ENCODE measurements around the gene NAIF1. TPM values are rescaled to one million over a fixed set of nuclear protein-coding genes. Genes with fewer than 3 reads are reported as not detected.
A peak's percentile ranks its signal among the peaks of the same experiment; 100 is the strongest.

Gene NAIF1
- total and polyA plus RNA-seq, 2 experiments from 2014 or later = 4.9 to 5.5 TPM

DNA sequence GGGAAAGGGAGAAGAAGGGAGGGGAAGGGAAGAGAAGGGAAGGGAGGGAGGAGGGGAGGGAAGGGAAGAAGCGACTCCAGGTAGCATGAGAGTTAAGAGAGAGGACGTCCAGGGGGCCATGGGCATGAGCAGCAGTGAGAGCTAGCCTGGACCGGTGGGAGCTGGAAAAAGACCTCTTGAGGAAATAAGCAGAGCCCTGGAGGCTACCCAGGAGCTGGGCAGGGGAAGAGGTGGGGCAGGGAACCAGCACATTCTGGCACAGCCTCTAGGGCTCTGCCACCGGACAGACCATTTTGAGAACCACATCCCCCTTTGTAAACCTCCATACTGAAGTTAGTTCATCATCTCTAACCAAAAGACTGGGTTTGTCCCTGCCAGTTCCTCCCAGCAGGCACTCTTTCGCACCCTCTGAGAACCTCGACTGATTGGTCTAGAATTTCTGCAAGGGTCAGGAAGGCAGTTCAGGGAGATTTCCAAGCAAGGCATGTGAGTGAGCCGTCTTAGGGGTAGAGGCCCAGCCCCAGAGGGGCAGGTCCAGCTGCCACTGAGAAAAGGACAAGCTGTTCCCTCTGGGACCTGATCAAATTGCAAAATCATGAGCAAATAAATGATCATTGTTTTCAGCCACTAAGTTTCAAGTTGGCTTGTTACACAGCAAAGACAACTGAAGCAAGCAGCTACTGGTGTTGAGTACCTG lies 11.6 kb downstream of the NAIF1 start:
- no peaks in the 10 kb centered on the region for H3K36me3 Mint-ChIP-seq (ENCODE audit: low read depth)
- Histone ChIP-seq H2AFZ (peak overlapping the region; percentile 91), H3K27me3 (ENCODE audit: insufficient read depth) (no peaks in the 10 kb centered on the region), H3K36me3 (ENCODE audit: insufficient read depth) (no peaks in the 10 kb centered on the region), H3F3A (replicated peaks; ENCODE audit: low read depth) (peaks cover 5% of the 10 kb centered on the region), H4K20me1 (replicated peaks; ENCODE audit: insufficient read depth) (no peaks in the 10 kb centered on the region), H3K27ac (ENCODE audit: low read depth) (no peak overlapping the region), H3K4me2 (peak overlapping the region; percentile 65), H3K79me2 (replicated peaks; ENCODE audit: insufficient read depth) (no peaks in the 10 kb centered on the region), H3K9me2 (ENCODE audit: insufficient read depth) (no peaks in the 10 kb centered on the region), H3K4me3 (no peak overlapping the region), H3K4me1 (ENCODE audit: insufficient read depth) (peaks cover 18% of the 10 kb centered on the region)
- ATAC-seq = peak; percentile 37
- H3K9me3 Mint-ChIP-seq = no peaks in the 10 kb centered on the region
- H3K4me3 Mint-ChIP-seq = no peak overlapping the region
- H3K27me3 Mint-ChIP-seq (ENCODE audit: insufficient read depth, low read depth, poor library complexity) = peaks cover 13% of the 10 kb centered on the region
- TF ChIP-seq EZH2 (IDR thresholded peaks at IDR 0.05; ENCODE audit: low read depth, unreplicated experiment) = no peak
- no peak for TF ChIP-seq ZNF114 (CRISPR knock-in tag; IDR thresholded peaks at IDR 0.05)
- TF ChIP-seq NANOG (IDR thresholded peaks at IDR 0.05; ENCODE audit: borderline replicate concordance) = no peak
- TF ChIP-seq STAT1 (IDR thresholded peaks at IDR 0.05; ENCODE audit: unreplicated experiment) = no peak
- no peak overlapping the region for H3K27ac Mint-ChIP-seq
- peak; percentile 46 for DNase-seq (ENCODE audit: low spot score)
- H3K4me1 Mint-ChIP-seq = peaks cover 30% of the 10 kb centered on the region

DNA sequence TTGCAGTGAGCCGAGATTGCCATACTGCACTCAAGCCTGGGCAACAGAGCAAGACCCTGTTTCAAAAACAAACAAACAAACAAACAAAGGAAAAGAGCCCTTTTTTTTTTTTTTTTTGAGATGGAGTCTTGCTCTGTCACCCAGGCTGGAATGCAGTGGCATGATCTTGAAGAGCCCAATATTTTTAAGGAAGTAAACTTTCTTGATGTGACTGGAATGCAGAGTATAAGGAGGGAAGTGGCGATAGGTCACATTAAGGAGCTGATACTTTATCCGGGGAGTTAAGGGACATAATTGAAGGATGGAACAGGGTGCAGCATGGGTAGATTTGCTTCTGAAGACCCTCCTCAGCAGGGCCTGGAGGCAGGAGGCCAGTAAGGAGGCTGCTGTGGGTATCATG lies 13.0 kb downstream of the NAIF1 start:
- no peaks in the 10 kb centered on the region for H3K36me3 Mint-ChIP-seq (ENCODE audit: low read depth)
- no peak overlapping the region for H2AFZ ChIP-seq
- H3K9me3 Mint-ChIP-seq = no peaks in the 10 kb centered on the region; the same call in 2 of the 3 replicates
- H3K4me2 ChIP-seq = no peak overlapping the region
- H3K79me2 ChIP-seq (replicated peaks; ENCODE audit: insufficient read depth) = no peaks in the 10 kb centered on the region
- H3K9me2 ChIP-seq (ENCODE audit: insufficient read depth) = no peaks in the 10 kb centered on the region
- DNase-seq (ENCODE audit: low spot score) (no peak), ATAC-seq (no peak)
- H3K27ac ChIP-seq (ENCODE audit: low read depth) = no peak overlapping the region
- no peak for TF ChIP-seq JUNB (IDR thresholded peaks at IDR 0.05; ENCODE audit: unreplicated experiment)
- no peak for TF ChIP-seq EZH2phosphoT487 (IDR thresholded peaks at IDR 0.05; ENCODE audit: unreplicated experiment)
- TF ChIP-seq ZNF114 (CRISPR knock-in tag; IDR thresholded peaks at IDR 0.05) = no peak
- no peak for TF ChIP-seq ZNF331 (CRISPR knock-in tag; IDR thresholded peaks at IDR 0.05; ENCODE audit: low read depth)
- TF ChIP-seq, protein P1, sequence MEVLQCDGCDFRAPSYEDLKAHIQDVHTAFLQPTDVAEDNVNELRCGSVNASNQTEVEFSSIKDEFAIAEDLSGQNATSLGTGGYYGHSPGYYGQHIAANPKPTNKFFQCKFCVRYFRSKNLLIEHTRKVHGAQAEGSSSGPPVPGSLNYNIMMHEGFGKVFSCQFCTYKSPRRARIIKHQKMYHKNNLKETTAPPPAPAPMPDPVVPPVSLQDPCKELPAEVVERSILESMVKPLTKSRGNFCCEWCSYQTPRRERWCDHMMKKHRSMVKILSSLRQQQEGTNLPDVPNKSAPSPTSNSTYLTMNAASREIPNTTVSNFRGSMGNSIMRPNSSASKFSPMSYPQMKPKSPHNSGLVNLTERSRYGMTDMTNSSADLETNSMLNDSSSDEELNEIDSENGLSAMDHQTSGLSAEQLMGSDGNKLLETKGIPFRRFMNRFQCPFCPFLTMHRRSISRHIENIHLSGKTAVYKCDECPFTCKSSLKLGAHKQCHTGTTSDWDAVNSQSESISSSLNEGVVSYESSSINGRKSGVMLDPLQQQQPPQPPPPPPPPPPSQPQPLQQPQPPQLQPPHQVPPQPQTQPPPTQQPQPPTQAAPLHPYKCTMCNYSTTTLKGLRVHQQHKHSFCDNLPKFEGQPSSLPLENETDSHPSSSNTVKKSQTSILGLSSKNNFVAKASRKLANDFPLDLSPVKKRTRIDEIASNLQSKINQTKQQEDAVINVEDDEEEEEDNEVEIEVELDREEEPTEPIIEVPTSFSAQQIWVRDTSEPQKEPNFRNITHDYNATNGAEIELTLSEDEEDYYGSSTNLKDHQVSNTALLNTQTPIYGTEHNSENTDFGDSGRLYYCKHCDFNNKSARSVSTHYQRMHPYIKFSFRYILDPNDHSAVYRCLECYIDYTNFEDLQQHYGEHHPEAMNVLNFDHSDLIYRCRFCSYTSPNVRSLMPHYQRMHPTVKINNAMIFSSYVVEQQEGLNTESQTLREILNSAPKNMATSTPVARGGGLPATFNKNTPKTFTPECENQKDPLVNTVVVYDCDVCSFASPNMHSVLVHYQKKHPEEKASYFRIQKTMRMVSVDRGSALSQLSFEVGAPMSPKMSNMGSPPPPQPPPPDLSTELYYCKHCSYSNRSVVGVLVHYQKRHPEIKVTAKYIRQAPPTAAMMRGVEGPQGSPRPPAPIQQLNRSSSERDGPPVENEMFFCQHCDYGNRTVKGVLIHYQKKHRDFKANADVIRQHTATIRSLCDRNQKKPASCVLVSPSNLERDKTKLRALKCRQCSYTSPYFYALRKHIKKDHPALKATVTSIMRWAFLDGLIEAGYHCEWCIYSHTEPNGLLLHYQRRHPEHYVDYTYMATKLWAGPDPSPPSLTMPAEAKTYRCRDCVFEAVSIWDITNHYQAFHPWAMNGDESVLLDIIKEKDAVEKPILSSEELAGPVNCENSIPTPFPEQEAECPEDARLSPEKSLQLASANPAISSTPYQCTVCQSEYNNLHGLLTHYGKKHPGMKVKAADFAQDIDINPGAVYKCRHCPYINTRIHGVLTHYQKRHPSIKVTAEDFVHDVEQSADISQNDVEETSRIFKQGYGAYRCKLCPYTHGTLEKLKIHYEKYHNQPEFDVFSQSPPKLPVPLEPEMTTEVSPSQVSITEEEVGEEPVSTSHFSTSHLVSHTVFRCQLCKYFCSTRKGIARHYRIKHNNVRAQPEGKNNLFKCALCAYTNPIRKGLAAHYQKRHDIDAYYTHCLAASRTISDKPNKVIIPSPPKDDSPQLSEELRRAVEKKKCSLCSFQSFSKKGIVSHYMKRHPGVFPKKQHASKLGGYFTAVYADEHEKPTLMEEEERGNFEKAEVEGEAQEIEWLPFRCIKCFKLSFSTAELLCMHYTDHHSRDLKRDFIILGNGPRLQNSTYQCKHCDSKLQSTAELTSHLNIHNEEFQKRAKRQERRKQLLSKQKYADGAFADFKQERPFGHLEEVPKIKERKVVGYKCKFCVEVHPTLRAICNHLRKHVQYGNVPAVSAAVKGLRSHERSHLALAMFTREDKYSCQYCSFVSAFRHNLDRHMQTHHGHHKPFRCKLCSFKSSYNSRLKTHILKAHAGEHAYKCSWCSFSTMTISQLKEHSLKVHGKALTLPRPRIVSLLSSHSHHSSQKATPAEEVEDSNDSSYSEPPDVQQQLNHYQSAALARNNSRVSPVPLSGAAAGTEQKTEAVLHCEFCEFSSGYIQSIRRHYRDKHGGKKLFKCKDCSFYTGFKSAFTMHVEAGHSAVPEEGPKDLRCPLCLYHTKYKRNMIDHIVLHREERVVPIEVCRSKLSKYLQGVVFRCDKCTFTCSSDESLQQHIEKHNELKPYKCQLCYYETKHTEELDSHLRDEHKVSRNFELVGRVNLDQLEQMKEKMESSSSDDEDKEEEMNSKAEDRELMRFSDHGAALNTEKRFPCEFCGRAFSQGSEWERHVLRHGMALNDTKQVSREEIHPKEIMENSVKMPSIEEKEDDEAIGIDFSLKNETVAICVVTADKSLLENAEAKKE (CRISPR knock-in tag; IDR thresholded peaks at IDR 0.05) = no peak
- no peak for TF ChIP-seq STAT1 (IDR thresholded peaks at IDR 0.05; ENCODE audit: unreplicated experiment)
- H3K27ac Mint-ChIP-seq = no peak overlapping the region
- H3K36me3 ChIP-seq (ENCODE audit: insufficient read depth) = no peaks in the 10 kb centered on the region
- no peak overlapping the region for H3K4me3 ChIP-seq
- no peak overlapping the region; the same call in 2 of the 3 replicates for H3K4me3 Mint-ChIP-seq
- H4K20me1 ChIP-seq (replicated peaks; ENCODE audit: insufficient read depth) = no peaks in the 10 kb centered on the region
- H3K4me1 Mint-ChIP-seq = peaks cover 30% of the 10 kb centered on the region
- H3F3A ChIP-seq (replicated peaks; ENCODE audit: low read depth) = peaks cover 9% of the 10 kb centered on the region
- H3K27me3 ChIP-seq (ENCODE audit: insufficient read depth) = no peaks in the 10 kb centered on the region
- H3K4me1 ChIP-seq (ENCODE audit: insufficient read depth) = peaks cover 18% of the 10 kb centered on the region
- peaks cover 13% of the 10 kb centered on the region for H3K27me3 Mint-ChIP-seq (ENCODE audit: insufficient read depth, low read depth, poor library complexity)

Data from GM23338 (cell line).